Cerebellar nuclear complex (tissue), 1 donor: ENCODE results near the gene CTTNBP2NL.
"Not testable (repeated sequence)": the region's sequence is repeated elsewhere in the genome, so short reads cannot be mapped to it uniquely, and the experiment has no call there.

ENCODE experiments used
- DNase-seq, 2 experiments: peaks; one replicate each; lab custom pipeline; 2025; lab: John Stamatoyannopoulos, UW

Gene CTTNBP2NL

DNA sequence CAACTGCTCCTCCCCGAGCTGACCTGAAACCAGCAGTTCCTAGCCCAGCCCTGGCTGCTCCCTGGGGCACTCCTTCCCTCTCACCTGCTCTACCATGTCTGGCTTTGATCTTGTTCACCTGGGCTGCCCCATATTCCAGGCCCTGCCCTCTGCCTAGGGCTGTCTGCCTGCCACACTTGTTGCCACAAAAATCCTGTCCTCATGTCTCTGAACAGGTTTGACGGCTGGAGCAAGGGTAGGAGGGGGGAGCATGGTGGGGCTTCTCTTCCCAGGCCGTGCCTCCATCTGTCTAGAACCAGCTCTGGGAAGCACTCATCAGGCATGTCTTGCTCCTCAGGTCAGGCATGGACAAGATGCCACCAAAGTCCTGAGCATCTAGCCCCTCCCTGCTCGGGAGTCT, 68.5 kb downstream of the CTTNBP2NL start:
- DNase-seq, result no peak

DNA sequence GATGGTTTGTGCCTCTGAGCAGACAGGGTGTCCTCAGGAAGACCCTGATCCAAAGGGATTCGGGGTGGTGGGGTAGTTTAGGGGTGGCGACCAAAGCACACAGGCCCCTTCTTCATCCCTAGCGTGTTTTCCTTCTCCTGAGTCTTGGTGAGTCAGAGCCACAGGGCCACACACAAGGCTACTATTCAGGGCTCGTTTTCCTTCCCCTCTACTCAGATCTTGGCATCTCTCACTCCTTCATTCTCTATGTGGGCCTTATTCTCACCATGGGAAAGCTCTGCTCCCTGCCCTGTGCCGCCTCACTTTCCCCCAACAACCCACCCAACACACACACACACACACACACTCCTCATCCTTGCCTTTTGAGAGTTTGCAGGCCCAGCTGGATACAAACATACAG, 69.1 kb downstream of the CTTNBP2NL start:
- no peak for DNase-seq

DNA sequence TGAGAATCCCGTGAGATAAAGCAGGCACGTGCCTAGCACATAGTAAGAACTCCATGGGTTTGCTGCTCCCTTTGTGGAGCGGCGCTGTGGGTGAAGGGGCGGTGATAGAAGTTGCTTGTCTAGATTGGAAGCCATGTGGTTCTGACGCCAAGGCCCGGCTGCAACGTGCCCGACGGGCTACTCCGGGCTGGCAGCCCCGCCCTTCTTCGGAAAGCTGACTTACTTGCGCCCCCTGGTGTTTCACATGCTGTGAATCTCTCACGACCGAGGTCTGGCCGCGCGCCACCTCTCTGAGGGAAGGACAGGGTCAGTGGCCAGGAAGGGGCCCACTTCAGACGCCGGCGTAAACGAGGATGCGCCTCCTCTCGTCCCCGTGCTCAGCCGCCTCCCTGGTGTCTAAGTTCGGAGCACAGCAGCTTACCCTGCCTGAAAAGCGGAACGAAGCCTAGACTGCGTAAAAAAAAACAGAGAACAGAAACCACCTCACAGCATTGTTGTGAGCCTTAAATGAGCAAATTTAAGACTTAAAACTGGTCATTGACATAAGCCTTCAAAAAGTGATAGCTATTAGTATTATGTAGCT, 70.2 kb downstream of the CTTNBP2NL start:
- DNase-seq, result peak; percentile 6 to 60

DNA sequence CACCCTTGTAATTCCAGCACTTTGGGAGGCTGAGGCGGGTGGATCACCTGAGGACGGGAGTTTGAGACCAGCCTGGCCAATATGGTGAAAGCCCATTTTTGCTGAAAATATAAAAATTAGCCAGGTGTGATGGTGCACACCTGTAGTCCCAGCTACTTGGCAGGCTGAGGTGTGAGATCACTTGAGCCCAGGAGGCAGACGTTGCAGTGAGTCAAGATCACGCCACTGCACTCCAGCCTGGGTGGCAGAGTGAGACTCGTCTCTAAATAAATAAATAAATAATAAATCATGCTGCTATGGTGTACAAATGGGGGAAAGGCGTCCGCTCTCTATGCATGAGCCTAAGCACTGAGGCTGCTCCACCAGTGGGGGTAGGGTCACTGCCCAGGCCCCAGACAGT, 74.3 kb downstream of the CTTNBP2NL start:
- not testable (repeated sequence) for DNase-seq

DNA sequence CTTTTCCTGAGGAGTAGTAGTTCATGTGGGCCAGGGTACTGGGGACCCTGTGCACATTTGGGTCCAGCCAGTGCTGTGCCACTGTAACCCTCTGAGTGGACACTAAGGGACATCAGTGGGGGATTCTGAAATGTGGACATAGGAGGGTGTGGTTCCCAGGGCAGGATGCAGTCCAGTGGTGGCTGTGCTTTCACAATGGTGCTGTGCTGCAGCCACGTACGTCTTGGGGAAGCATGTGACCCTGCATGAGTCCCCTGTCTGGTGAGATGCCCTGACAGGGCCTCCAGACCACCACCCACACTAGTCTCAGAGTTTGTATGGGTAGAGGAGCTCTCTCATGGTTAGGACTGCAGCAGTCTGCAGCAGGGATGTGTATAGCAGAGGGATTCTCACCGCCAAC, 75.0 kb downstream of the CTTNBP2NL start:
- DNase-seq, result no peak

DNA sequence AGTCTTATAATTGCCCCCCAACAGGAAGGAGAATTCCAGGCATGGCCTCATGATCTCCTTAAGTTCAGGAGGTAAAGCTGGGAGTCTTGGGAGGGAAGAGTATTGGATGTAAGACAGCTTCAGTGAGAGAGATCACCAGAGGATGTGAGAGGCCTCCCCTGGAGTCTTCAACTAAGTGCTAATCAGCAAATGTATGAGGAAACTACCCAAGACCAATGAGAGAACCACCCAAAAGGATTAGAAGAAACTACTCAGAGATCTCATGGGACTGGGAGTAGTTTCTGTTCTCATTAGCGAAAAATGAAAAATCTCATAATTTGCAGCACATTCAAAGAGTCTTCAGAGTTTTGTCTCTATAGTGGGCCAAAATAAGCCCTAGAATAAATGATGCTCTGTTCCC, 76.1 kb downstream of the CTTNBP2NL start:
- no peak for DNase-seq

DNA sequence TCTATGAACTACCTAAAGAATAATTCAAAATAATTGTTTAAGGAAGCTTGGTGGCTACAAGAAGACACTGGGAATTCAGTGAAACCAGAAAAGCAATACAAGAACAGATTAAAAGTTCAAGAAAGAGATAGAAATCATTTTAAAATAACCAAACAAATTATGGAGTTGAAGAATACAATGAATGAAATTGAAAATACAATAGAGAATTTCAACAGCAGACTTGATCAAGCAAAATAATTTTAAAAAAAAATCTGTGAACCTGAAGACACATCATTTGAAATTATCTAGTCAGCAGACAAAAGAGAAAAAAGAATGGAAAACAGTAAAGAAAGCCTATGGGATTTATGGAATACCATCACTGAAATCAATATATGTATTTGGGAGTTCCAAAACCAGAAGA, 81.5 kb downstream of the CTTNBP2NL start:
- no peak for DNase-seq

DNA sequence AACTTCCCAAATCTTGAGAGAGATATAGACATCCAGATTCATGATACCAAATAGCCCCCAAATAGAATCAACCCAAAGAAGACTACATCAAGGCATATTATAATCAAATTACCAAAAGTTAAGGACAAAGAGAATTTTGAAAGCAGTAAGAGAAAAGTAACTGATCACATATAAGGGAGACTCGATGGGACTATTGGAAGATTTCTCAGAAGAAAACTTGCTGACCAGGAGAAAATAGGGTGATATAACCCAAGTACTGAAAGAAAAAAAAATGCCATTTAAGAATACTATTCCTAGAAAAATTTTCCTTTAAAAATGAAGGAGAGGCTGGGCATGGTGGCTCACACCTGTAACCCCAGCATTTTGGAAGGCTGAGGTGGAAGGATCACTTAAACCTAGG, 82.3 kb downstream of the CTTNBP2NL start:
- DNase-seq, result no peak

DNA sequence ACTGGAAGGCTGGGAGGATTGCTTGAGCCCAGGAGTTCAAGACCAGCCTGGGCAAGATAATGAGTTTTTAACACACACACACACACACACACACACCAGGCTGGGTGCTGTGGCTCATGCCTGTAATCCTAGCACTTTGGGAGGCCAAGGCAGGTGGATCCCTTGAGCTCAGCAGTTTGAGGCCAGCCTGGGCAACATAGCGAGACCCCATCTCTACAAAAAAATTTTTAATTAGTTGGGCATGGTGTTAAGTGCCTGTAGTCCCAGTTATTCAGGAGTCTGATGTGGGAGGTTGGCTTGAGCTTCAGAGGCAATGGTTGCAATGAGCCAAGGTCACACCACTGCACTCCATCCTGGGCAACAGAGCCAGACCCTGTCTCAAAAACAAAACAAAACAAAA, 90.0 kb downstream of the CTTNBP2NL start:
- DNase-seq, result not testable (repeated sequence)

DNA sequence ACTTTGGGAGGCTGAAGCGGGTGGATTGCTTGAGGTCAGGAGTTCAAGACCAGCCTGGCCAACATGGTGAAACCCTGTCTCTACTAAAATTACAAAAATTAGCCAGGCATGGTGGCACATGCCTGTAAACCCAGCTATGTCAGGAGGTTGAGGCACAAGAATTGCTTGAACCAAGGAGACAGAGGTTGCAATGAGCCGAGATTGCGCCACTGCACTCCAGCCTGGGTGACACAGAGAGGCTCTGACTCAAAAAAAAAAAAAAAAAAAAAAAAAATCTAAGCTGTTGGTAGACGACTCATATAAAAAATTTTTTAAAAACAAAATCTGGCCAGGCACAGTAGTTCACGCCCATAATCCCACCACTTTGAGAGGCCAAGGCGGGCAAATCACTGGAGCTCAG, 91.7 kb downstream of the CTTNBP2NL start:
- not testable (repeated sequence) for DNase-seq

DNA sequence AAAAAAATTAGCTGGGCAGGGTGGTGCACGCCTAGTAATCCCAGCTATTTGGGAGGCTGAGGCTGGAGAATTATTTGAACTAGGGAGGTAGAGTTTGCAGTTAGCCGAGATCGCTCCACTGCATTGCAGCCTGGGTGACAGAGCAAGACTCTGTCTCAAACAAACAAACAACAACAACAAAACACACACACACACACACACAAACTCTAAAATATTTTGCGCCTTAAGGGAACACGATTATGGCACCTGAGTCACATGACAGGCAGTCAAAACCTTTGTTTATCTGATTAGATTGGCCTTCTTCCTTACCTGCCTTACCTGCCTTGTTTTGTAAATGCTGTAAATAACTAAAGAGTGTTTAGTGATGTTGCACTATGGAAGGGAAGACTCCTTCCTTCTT, 92.1 kb downstream of the CTTNBP2NL start:
- no peak for DNase-seq

DNA sequence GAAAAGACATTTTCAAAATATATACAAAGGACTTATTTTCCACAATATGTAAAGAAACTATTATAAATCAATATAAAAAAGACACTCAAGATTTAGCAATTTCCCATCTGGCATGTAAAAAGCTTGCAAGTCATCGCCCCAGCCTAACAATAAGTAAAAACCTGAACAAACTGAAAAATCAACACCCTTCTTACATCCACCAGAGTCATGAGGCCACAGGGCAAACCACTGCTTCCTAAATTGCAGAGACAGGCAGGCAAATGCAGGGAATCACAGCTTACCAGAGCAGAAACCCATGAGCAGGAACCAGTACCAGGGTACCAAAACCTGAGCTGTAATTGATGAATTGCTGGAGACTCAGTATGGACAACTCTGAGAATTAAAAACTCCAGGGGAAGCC, 96.1 kb downstream of the CTTNBP2NL start:
- no peak for DNase-seq

DNA sequence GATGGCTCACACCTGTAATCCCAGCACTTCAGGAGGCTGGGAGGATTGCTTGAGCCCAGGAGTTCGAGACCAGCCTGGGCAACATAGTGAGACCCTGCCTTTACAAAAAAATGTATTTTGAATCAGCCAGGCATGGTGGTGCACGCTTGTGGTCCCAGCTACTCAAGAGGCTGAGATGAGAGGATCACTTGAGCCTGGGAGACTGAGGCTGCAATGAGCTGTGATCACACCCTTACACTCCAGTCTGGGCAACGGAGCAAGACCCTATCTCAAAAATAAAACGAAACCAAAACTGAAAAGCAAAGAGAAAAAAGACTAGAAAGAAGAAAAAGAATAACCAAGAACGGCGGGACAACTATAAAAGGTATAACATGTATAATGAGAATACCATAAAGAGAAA, 97.3 kb downstream of the CTTNBP2NL start:
- DNase-seq, result no peak

DNA sequence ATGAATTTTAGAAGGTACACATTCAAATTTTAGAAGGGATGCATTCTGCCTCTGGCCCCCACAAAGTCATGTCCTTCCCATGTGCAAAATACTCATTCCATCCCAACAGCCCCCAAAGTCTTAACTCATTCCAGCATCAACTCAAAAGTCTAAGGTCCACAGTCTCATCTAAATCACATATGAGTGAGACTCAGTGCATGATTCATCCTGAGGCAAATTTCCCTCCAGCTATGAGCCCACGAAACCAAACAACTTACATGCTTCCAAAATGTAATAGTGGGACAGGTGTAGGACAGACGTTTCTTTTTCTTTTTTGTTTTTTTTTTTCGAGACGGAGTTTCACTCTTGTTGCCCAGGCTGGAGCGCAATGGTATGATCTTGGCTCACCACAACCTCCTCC, 100.3 kb downstream of the CTTNBP2NL start:
- no peak for DNase-seq

DNA sequence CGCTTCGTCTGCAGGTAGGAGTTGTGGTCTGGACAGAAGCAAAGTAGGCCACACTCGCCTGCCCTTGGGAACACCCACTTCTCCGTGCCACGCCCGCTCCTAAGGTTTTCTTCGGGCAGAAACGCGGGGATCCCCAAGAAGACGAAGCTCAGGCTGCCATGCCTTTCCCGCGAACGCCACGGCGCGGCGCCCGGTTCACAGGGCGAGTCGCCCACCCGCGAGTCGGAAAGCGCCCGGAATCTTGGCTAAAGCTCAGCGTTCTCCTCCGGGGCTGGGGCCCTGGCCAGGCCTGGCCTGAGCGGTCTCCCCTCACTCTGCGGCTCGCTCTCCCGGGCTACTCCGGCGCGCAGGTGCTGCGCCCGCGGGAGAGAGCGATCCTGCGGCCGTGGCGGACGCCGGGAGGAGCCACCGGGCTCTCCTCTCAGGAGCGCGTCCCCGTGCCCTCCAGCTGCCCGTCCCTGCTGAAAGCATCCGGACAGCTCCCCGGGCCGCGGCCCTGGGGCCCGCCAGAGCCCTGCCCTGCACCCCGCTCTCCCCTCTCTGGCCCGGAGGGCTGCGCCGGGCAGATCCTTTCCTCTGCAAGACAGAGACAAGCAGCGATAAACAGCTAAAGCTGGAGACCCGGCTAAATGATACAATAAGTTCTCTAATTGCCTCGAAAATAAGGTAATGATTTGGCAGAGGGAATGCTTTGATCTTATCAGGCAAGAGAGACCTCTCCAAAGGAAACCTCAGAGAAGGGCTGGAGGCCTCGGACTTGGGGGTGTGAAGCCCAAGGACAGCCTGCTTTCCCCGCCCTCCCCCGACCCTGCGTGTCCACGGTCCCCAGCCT, 106.0 kb downstream of the CTTNBP2NL start:
- peak in 1 of 2 experiments; percentile 42 for DNase-seq

DNA sequence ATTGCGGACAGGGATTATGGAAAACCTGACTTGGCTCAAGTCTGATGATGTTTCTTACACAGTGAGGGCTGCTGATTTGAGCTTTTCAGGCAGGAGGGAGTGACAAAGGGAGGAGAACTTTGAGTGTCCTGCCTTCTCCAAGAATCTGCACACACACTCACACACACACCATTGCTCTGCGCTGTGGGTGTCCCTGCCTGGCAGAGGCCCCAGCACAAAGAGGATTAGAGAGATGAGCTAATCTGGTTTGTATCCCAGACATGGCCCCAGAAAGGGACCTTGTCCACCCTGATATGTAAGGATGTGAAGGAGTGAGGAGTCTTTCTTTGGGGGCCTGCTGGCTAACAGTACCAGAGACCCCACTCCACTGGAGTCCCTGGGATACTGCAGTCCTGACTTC, 106.8 kb downstream of the CTTNBP2NL start:
- peak in 1 of 2 experiments; percentile 35 for DNase-seq

DNA sequence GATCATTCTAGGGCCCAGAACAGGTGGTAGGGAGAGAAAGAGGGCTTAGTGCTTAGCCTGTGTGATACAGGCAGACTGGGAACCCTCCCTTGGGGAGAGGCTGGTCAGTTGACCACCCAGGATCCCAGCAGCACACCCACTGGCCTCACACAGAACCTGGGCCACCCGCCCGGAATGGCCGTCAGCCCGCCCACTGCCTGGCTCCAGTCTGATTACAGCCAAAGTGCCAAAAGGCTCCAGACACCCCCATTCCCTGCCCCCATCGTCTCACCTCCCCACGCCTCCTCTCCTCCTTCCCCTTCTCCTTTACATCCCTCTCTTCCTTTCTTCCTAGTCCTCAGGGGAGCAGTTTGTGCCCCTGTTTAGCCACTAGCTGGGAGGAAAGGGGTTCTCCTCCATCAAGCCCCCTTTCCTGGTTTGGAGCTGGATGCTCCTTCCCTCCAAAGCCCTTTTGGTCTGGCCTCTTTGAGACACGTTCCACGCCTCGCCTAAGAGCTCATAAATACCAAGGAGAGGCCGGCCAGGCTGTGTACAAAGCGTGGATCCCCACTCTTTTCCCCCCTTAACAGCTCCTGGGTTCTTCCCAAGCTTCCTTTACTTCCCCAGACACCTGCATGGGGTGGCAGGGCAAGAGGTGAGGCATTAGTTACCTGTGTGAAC, 108.1 kb downstream of the CTTNBP2NL start:
- DNase-seq, result no peak

DNA sequence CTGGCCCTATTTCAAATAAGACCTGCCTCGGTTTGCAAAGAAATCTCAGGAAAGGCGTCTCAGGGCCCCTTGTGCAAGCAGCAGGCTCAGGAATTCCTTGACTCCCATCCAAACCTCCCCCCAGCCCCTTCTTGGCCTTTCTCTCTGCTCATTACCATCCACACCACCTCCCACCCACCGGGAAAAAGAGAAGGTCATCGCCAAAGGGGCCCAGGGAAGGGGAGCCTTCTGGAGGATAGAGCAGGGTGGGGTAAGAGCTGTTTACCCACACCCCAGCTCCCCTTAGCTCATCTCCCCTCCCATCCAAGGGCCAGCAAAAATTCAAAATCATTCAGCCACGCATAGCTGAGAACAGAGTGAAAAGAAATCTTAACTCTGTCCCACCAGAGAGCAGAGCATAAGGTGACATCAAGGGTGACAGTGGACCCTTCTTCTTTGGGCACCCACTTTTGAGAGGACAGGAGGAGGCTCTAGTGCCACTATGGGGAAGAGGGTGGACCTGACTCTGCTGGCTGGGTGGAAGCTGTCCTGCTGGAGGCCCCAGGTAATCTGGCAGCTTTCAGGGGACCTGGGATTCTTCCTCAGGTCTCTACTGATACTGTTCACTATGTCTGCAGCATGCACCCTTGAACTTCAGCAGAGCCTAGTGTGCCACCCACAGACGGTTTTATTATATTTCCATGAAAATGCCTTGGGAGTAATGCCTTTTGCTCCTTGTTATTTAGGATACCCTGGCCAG, 108.8 kb downstream of the CTTNBP2NL start:
- no peak for DNase-seq

DNA sequence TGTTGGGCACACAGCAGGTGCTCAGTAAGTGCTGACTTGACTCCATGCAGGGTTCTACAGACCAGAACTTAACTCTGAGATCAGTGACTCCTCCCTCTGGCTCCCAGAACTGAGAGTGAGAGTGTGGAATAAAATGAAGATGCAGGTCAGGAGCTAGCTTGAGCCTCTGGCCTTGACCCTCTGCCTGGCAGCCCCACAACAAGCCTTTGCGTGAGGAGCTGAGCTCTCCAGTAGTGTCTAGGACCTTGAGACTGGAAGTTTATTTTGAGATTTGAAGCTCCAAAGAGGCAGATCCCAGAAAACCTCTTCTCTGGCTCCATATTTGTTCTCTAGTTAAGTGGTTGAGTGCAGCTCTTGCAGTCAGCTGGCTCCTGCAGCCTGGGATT, 109.4 kb downstream of the CTTNBP2NL start:
- DNase-seq, result no peak

DNA sequence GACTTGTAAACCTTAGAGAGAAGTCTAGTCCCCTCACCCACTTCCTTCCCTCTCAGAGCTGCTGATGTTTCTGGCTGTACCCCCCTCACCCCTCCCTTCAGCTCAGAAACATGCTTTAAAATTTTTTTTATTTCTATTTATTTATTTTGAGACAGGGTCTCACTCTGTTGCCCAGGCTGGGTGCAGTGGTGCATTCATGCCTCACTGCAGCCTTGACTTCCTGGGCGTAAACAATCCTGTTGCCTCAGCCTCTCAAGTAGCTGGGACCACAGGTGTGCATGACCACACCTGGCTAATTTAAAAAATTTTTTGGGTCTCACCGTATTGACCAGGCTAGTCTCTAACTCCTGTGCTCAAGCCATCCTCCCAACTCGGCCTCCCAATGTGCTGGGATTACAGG, 109.9 kb downstream of the CTTNBP2NL start:
- DNase-seq, result no peak

DNA sequence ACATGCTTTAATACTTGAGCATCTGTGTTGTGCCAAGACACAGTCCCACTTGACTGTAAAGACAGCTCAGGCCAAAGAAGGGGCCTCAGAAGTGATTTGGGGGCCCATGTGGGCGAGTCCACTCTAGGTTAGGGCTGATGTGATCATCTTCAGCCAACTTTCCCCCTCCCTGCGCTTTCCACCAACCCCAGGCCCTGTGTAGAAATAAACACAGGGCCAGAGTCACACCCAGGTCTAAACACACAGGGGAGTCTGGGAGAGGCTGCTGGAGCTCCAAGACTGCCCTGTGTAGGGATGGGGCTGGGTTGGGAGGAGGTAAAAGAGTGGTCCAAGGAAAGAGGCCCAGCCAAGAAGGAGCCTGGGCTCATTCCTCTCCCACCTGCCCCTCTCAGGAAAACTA, 110.3 kb downstream of the CTTNBP2NL start:
- DNase-seq, result no peak

DNA sequence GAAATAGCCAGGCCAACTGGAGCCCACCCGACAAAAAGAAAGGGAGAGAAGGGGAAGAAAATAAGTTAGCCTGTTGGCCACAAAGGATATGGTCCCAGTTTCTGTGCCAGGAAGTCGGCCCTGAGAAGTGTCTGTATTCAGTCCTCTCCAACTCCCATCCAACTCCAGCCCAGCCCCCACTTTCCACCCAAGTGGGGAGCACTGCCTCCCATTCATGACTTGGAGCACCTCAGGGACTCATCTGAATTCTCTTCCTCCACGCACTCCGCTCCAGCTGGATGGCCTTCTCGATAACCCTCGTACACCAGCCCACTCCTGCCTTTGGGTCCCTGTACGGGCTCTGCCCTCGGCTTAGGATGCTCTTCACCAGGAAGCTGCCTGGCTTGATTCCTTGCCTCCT, 110.7 kb downstream of the CTTNBP2NL start:
- DNase-seq, result no peak

DNA sequence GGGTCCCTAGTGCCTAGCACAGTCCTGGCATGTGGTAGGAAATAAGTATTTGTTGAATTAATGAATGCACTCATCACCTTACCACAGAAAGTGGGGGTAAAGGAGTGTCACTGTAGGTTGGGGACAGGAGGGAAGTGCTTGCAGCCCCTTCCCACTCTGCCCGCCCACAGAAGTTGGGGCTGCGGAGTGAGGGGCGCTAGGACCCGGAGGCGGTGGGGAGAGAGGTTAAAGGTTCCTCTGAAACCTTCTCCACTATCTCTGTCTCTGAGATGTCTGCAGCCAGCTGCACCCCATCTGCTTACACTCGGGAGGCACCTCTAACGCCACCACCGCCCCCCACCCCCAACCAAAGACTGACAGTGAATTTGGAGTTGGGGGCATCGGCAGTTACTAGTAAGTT, 111.3 kb downstream of the CTTNBP2NL start:
- DNase-seq, result no peak
